NB4 (cell line): ENCODE results near the gene CLIC5.

ENCODE experiments used
- DNase-seq: peaks from one replicate; pipeline ENCODE4 v3.0.0; 2010; ENCODE audit warnings: low read depth
- H3K4me3 ChIP-seq: one replicate; pipeline ENCODE4 v1.5.1; 2011; ENCODE audit warnings: mild to moderate bottlenecking, low read depth, low read length, moderate library complexity
- CTCF ChIP-seq: IDR thresholded peaks from one replicate; pipeline ENCODE4 v1.5.1; 2012; ENCODE audit warnings: low read depth, low read length
- MAX ChIP-seq: IDR thresholded peaks from 2 replicates; pipeline ENCODE4 v1.6.1; 2011; ENCODE audit warnings: low read depth, low read length
- MYC ChIP-seq: IDR thresholded peaks from 2 replicates; pipeline ENCODE4 v1.6.1; 2011; ENCODE audit warnings: low read depth, low read length
- POLR2A ChIP-seq: IDR thresholded peaks from 2 replicates; pipeline ENCODE4 v1.6.1; 2011; ENCODE audit warnings: mild to moderate bottlenecking; ENCODE audit not compliant: insufficient read length; ENCODE audit errors: extremely low read depth

Gene CLIC5

GRCh38 chr6:46022106-46022948, 6.7 kb upstream of the CLIC5 start:
- TF ChIP-seq MAX (no peak), POLR2A (no peak), MYC (no peak), CTCF (no peak)
- no peak for DNase-seq
- no peak overlapping the region for H3K4me3 ChIP-seq

- H3K4me3 ChIP-seq = no peak overlapping the region
- DNase-seq = no peak
- TF ChIP-seq POLR2A (no peak), CTCF (no peak), MAX (no peak), MYC (no peak)
Observed at GRCh38 chr6:46017726-46018125, 2.1 kb upstream of the CLIC5 start.

- H3K4me3 ChIP-seq = no peak overlapping the region
- TF ChIP-seq MAX (no peak), MYC (no peak), CTCF (no peak), POLR2A (no peak)
- DNase-seq = no peak
Observed at GRCh38 chr6:46016063-46016608, 476 bp upstream of the CLIC5 start.

GRCh38 chr6:46014511-46015118, 1.0 kb downstream of the CLIC5 start:
- no peak overlapping the region for H3K4me3 ChIP-seq
- peak; percentile 7 for DNase-seq
- TF ChIP-seq MYC (no peak), POLR2A (no peak), MAX (no peak), CTCF (no peak)

- DNase-seq = no peak
- TF ChIP-seq MAX = no peak
- TF ChIP-seq MYC = no peak
- TF ChIP-seq CTCF = no peak
- TF ChIP-seq POLR2A = no peak
- no peak overlapping the region for H3K4me3 ChIP-seq
Observed at GRCh38 chr6:46014046-46014445, 1.6 kb downstream of the CLIC5 start.
